ENCODE results near the gene PTPN9.

DNA sequence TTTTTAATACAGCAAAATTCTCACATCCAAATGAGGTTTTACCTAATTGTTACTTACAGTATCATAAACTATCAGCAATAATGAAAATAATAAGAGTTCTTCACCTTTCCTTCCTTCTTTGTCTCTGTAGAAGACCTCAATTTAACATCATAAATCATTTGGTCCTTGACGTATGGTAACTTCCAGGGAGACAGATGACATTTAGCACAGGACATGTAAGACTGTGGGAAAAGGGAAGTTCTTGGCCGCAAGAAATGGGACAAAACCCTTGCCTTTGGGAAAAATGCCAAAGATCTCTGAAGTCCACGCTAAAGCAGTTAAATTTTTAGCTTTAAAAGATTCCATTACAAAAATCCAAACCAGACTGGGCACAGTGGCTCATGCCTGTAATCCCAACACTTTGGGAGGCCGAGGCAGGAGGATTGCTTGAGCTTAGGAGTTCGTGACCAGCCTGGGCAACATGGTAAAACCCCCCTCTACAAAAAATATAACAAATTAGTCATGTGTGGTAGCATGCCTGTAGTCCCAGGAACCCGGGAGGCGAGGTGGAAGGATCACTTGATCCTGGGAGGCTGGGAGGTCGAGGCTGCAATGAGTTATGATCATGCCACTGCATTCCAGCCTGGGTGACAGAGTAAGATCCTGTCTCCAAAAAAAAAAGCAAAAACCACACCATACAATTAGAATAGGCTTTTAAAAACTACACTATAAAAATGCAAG, 8.8 kb downstream of the PTPN9 start:
- TF ChIP-seq, protein P1, sequence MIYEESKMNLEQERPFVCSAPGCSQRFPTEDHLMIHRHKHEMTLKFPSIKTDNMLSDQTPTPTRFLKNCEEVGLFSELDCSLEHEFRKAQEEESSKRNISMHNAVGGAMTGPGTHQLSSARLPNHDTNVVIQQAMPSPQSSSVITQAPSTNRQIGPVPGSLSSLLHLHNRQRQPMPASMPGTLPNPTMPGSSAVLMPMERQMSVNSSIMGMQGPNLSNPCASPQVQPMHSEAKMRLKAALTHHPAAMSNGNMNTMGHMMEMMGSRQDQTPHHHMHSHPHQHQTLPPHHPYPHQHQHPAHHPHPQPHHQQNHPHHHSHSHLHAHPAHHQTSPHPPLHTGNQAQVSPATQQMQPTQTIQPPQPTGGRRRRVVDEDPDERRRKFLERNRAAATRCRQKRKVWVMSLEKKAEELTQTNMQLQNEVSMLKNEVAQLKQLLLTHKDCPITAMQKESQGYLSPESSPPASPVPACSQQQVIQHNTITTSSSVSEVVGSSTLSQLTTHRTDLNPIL (CRISPR knock-in tag; IDR thresholded peaks at IDR 0.05; ENCODE audit: low read depth), result no peak
- TF ChIP-seq PPARA (CRISPR knock-in tag; IDR thresholded peaks at IDR 0.05; ENCODE audit: borderline replicate concordance), result no peak
- no peak for TF ChIP-seq ZFP3 (CRISPR knock-in tag; IDR thresholded peaks at IDR 0.05)
- TF ChIP-seq, protein P2, sequence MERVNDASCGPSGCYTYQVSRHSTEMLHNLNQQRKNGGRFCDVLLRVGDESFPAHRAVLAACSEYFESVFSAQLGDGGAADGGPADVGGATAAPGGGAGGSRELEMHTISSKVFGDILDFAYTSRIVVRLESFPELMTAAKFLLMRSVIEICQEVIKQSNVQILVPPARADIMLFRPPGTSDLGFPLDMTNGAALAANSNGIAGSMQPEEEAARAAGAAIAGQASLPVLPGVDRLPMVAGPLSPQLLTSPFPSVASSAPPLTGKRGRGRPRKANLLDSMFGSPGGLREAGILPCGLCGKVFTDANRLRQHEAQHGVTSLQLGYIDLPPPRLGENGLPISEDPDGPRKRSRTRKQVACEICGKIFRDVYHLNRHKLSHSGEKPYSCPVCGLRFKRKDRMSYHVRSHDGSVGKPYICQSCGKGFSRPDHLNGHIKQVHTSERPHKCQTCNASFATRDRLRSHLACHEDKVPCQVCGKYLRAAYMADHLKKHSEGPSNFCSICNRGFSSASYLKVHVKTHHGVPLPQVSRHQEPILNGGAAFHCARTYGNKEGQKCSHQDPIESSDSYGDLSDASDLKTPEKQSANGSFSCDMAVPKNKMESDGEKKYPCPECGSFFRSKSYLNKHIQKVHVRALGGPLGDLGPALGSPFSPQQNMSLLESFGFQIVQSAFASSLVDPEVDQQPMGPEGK (CRISPR knock-in tag; IDR thresholded peaks at IDR 0.05; ENCODE audit: borderline replicate concordance), result no peak
- no peak for TF ChIP-seq RARB (CRISPR knock-in tag; IDR thresholded peaks at IDR 0.05)
- no peak for TF ChIP-seq BACH2 (CRISPR knock-in tag; IDR thresholded peaks at IDR 0.05; ENCODE audit: borderline replicate concordance)
- TF ChIP-seq SNAI2 (CRISPR knock-in tag; IDR thresholded peaks at IDR 0.05), result no peak
- TF ChIP-seq, protein P3, sequence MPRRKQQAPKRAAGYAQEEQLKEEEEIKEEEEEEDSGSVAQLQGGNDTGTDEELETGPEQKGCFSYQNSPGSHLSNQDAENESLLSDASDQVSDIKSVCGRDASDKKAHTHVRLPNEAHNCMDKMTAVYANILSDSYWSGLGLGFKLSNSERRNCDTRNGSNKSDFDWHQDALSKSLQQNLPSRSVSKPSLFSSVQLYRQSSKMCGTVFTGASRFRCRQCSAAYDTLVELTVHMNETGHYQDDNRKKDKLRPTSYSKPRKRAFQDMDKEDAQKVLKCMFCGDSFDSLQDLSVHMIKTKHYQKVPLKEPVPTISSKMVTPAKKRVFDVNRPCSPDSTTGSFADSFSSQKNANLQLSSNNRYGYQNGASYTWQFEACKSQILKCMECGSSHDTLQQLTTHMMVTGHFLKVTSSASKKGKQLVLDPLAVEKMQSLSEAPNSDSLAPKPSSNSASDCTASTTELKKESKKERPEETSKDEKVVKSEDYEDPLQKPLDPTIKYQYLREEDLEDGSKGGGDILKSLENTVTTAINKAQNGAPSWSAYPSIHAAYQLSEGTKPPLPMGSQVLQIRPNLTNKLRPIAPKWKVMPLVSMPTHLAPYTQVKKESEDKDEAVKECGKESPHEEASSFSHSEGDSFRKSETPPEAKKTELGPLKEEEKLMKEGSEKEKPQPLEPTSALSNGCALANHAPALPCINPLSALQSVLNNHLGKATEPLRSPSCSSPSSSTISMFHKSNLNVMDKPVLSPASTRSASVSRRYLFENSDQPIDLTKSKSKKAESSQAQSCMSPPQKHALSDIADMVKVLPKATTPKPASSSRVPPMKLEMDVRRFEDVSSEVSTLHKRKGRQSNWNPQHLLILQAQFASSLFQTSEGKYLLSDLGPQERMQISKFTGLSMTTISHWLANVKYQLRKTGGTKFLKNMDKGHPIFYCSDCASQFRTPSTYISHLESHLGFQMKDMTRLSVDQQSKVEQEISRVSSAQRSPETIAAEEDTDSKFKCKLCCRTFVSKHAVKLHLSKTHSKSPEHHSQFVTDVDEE (CRISPR knock-in tag; IDR thresholded peaks at IDR 0.05), result no peak
- no peak for TF ChIP-seq ZFP30 (CRISPR knock-in tag; IDR thresholded peaks at IDR 0.05)
- TF ChIP-seq, protein P4, sequence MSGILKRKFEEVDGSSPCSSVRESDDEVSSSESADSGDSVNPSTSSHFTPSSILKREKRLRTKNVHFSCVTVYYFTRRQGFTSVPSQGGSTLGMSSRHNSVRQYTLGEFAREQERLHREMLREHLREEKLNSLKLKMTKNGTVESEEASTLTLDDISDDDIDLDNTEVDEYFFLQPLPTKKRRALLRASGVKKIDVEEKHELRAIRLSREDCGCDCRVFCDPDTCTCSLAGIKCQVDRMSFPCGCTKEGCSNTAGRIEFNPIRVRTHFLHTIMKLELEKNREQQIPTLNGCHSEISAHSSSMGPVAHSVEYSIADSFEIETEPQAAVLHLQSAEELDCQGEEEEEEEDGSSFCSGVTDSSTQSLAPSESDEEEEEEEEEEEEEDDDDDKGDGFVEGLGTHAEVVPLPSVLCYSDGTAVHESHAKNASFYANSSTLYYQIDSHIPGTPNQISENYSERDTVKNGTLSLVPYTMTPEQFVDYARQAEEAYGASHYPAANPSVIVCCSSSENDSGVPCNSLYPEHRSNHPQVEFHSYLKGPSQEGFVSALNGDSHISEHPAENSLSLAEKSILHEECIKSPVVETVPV (CRISPR knock-in tag; IDR thresholded peaks at IDR 0.05), result no peak
- TF ChIP-seq TCF4 (CRISPR knock-in tag; IDR thresholded peaks at IDR 0.05; ENCODE audit: borderline replicate concordance), result no peak

All from SK-N-SH treated with all-trans-retinoic acid at 6 μM for 48 hours (cell line).